Amniotic stem cell (primary cell): Measurements from ENCODE around the gene MATN1.

Experiments used
- DNase-seq: peaks from one replicate; lab custom pipeline; 2025; lab: John Stamatoyannopoulos, UW

The MATN1 gene

DNA sequence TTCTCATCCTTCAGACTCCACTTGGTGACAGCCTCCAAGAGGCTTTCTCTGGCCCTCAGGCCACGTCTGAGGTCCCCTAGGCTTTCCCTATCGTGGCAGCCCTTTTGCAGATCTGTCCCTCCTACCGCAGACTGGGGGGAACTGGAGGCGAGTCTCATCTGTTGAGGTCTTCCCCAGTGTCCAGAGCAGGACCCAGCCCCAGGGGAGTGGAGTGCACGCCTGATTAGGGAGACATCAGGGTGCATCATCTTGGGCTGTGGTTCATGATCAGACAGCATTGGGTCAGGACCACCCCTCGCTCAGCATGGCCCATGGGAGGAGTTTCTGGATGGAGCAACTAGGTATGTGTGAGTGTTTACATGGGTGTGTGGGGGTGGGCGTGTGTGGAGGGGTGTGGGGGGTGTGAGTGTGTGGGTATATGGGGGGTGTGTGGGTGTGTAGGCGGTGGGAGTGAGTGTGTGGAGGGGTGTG lies 8.5 kb upstream of the MATN1 start:
- no peak for DNase-seq

DNA sequence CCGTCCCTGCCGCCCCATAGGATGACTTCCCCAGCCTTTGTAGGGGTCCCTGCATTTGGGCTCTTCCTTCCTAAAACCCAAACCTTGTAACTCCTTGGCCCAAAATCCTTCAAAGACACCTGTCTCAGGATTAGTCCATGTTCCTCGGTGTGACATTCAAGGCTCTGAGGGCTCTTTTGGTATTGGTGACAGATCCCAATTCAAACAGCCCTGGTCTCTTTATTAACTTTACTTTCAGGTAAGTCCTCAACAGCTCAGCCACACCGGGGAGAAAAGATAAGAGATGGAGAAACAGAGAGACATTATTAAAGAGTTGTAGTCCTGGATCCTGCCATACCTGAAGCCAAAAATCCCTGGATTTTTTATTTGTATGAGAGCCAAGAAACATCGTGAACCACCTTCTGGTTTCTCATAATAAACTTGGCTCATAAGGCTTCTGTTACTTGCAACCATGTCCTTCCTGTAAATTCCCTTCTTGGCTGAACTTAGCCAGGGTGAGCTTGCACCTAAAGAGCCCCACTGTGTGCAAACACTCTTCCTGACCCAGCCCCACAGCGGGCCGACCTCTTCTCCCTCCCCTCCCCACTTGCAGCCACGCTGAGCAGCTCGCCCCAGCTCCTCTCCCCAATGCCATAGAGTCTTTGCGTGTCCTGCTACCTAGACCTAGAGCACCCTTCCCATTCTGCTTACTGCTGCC lies 7.9 kb upstream of the MATN1 start:
- DNase-seq = no peak

DNA sequence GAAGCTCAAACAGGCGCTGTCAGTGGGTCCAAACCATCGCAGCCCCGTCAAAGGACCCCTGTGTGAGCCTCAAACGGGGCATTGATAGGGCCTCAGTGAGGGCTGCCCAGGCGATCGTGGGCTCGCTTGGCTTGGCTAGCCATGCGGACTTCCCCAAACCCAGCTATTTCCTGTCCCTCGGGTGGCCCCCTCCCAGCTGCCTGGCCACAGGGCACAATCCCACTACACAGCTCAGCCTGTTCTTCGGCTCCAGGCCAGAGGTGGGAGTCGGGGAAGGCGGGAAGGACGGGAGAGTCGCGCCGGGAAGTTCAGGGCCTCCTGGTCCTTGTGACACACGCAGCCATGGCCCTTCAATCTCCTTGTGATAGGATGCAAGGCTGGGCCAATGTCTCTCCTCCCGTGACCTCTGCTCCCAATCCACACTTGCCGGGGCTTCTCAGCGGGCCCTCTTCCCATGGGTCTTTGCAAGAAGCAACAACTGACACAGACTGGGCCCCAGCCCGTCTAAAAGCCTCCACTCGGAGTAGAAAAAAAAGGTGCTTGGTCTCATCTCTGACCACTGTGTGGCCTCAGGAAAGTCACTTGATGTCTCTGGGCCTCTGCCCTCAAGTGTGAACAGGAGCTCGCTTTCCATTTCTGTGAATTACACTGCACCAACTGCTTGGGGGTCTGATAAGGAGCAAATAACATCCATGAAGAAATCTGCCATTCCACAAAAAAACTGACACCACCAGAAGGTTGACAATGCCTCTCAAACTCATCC lies 7.1 kb upstream of the MATN1 start:
- no peak for DNase-seq

DNA sequence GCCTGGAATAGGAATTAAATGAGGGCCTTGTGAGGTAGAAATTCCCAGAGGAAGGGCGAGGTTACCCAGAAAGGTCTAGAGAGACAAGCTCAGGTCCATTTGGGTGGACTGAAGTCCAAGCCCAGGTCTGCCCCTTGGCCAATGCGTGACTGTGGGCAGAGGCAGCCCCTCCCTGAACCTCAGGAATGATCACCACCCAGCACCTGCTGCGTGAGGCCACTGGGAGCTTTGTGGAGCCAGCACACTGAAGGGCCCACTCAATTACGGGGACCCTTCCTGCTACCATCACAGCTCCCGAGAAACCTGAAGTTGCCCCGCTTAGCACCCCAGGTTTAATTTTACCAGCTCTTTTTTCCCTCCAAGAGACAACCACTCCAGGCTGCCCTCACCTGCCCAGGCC lies 6.5 kb upstream of the MATN1 start:
- no peak for DNase-seq

DNA sequence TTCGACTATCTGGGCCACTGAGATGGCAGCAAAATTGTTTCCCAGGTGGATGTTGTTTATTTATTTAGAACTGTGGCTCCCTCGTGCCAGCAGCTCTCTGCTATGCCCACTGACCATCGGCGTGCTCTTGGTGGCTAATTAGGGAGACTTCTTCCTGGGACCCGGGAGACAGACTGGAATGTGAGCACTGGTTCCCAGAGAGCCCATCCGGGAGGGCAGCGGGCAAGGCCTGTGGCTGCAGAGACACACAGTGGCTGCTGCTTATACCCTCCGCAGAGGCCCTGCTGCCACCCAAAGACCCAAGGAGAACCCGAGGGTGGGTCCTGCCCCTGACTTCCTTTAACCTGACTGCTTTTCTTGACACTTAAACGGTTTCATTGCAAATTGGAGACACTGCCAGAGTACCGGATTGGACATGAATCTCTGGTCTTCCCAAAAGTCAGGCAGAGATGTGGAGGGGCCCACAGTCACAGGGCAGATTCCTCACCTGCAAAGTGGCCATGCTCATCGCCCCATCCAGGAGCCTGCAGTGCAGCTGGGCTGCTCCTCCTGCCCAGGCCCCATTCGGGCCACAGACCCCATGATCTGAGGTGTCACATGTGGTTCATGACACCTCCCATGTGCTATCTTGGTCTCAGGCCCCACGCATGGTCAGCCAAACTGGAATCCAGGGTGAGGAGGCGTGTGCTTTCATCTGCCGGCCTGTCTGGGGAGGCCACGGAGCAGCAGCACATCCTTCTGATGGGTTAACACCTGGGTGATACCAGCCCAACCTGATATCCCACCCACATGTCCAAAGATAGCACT lies 5.7 kb upstream of the MATN1 start:
- no peak for DNase-seq

DNA sequence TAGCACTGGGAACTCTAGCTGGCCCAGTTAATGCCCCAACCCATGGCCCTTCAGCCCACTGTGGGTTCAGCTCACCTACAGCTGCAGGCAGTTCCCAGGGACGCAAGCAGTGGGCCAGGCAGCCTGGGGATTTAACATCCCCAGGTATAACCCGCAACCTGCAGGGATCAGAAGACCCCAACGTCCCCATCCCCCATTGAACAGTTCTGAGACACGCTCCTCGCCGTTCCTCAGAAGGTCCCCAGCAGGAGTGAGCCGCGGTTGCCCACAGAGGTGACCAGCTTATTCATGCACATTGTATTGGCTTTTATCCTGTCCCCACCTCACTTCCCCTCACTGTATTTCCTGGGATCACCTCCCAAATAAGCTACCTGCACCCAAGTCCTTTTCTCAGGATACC lies 5.0 kb upstream of the MATN1 start:
- DNase-seq = no peak

DNA sequence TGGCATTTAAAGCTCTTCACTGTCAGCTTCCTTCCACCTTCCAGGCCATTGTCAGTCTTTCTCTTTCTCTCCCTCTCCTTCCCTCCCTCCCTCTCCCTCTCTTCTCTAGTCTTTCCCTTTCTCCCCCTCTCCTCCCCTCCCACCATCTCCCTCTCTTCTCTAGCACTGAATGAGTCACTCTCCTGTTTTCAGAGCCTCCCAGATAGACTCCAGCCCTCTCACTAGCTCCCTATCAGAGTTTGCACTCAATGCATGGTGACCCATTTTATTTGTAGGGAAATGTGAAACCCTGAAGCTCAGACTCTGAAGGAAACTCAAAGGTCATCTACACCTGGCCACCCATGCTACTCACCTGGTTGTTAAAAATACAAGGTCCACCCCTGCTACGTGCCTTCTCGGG lies 4.4 kb upstream of the MATN1 start:
- no peak for DNase-seq

DNA sequence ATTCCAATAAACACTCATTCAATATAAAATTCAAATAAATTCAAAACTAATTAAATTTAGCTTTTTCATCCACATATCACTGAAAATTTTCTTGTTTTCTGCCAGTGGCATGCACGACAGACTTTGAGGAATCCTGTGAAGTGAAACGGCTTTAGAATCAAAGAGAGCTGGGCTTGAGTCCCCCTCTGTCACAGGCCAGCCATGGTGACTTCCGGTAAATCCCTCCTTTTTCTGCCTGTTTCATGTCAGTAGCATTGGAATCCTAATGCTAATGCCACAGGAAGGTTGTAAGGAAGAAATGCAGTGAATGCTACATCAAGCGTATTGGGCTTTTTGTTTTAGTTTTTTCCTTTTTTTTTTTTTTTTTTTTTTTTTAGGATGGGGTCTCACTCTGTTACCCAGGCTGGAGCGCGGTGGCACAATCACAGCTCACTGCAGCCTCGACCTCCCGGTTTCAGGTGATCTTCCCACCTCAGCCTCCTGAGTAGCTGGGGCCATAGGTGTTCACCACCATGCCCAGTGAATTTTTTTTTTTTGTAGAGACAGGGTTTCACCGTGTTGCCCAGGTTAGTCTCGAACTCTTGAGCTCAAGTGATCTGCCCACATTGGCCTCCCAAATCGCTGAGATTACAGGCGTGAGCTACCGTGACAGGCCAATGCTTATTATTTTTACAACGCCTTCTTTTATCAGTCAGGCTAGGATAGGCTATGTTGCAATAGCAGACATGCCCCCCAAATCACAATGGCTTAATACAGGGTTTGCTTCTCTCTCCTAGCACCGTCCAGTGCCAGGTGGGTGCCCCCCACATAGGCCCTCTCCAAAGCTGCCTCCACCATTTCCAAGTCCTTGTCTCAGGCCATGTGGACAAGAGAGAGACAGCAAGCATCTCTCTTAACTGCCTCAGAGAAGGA lies 3.6 kb upstream of the MATN1 start:
- no peak for DNase-seq

DNA sequence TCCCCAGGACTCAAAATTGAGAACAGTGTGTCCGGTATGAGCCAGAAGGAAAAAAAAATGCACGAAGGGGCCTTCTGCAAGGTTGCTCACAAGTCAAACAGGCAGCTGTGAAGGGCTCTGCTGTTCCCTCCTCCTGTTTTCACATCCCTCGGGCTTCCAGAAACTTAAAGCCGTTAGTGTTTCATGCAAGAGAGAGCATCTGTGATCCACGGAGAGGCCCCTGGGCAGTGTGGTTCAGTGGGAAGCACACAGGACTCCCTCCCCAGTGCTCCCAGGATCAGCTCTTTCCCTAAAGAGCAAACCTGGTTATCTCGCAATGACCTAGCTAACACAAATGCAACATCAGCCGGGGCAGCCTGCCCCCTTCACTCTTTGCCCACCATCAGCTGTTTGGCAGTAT lies 2.9 kb upstream of the MATN1 start:
- DNase-seq = no peak

DNA sequence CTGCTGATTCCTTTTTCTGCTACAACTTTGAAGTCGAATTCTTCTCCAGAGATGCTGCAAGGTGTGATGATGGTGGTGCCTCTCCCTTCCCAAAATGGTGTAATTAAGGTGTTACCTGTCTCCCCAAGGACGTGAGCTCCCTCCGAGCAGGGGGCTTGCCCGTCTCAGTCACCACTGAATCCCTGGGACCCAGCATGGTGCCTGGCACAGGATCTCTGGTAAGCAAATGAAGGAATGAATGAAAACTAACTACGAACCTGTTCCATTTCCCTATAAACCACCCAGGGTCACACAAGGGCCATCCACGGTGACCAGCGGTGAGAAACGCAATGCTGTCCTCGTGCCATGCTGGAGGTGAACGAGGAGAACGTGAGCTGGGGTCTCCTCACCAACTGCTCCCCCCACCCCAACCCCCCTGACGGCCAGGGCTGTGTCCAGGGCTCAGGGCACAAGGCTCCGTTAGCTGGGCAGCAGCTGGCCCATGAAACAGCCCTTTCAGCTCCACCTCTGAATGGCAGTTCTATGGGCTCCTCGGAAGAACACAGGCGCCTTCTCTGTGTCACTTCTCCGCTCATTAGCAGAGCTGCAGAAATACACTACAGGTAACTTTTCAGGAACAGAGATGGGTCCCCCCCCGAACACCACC lies 2.2 kb upstream of the MATN1 start:
- DNase-seq = no peak

DNA sequence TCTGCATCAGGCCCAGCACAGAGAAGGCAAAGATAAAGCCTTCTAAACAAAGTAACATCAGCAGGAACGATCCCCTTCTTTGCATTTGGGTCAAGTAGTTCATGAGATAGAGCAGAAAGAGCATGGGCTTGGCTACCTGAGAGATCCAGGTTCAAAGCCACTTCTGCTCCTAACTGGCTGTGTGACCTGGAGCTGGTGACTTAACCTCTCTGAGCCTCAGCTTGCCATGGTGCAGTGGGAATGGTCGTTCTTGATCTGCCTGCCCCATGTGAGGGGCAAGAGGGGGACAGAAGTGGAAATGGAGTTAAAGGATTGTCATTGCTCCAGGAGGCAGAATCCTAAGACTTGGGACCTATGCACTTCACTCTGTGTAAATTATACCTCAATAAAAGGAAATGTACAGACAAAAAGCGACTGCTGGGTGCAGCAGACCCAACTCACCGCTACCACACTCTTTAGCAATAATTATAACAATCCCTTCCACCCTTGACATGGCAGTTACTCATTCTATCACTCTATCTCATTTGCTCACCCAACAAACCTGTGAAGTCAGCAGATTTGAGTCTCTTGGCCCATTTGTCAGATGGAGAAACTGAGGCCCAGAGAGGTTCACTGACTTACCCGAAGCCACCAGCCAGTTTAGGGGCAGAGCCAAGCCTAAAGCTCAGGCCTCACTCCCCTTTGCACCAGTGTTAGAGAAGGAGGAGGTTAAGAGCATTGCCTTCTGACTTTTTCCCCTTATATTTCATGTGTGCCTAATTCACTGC lies 1.5 kb upstream of the MATN1 start:
- no peak for DNase-seq

DNA sequence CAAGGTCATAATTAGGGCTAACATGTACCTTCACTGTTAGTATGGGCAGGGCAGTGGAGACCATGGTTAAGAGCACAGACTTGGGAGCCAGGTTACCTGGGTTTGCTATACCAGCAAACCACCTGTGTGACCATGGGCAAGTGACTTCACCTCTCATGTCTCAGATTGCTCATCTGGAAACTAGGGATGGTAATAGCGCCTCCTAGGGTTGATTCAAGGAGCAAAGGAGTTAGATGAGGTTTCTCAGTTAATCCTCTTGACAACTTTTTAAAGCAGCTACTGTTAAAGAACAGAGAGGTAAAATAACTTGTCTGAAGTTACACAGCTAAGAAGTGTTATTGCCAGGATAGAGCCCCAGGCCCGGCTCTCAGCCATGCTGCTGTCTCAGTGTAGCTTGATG lies 790 bp upstream of the MATN1 start:
- DNase-seq = no peak

DNA sequence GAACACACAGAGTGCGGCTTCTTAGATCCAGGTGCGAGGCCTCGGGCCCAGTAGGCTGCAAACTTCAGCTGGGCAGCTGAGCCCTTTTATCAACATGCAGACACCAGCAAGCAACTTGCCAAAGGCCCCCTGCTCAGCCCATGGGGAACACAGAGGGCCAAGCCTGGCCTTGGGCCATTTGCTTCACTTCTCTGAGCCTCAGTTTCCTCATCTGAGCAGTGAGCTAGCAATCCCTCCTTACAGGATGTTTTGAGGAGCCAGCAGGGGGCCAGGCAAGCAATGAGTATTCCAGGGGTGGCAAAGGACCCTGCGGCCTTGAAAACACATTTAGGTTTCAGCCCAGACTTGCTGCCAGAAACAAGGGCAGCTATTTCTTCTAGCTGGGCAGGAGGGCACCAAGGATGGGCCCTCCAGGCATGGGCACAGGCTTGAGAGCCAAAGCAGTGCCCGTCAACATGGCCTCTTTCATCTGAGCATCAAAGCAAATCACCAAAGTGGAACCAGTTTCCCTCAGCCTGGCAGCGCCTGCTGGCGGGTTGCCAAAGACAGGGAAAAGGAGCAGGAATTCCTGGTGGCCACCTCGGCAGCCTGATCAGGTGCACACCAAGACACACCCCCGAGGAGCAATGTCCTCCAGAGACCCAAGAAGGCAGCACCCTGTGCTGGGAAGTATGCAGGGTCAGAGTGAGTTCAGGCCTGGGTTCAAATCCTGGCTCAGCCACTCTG lies 1.4 kb downstream of the MATN1 start:
- no peak for DNase-seq

DNA sequence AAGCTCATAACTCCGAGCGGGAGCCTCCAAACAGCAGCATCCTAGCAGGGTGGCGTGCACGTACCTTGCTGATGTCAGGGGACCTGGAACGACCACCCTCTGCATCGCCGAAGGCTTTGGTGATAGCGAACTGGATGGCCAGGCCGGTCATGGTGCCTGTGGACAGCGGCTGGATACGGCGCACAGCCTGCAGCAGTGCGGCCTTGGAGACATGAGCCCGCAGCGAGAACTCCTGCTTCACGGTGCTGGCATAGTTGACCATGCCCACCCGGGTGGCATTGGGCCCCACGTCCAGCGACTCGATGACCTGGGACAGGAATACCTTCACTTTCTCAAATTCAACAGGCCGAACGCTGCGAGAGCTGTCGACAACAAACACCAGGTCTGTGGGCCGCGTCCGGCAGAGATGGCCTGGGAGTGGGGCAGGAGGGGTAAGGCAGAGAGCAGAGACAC lies 2.0 kb downstream of the MATN1 start:
- no peak for DNase-seq

DNA sequence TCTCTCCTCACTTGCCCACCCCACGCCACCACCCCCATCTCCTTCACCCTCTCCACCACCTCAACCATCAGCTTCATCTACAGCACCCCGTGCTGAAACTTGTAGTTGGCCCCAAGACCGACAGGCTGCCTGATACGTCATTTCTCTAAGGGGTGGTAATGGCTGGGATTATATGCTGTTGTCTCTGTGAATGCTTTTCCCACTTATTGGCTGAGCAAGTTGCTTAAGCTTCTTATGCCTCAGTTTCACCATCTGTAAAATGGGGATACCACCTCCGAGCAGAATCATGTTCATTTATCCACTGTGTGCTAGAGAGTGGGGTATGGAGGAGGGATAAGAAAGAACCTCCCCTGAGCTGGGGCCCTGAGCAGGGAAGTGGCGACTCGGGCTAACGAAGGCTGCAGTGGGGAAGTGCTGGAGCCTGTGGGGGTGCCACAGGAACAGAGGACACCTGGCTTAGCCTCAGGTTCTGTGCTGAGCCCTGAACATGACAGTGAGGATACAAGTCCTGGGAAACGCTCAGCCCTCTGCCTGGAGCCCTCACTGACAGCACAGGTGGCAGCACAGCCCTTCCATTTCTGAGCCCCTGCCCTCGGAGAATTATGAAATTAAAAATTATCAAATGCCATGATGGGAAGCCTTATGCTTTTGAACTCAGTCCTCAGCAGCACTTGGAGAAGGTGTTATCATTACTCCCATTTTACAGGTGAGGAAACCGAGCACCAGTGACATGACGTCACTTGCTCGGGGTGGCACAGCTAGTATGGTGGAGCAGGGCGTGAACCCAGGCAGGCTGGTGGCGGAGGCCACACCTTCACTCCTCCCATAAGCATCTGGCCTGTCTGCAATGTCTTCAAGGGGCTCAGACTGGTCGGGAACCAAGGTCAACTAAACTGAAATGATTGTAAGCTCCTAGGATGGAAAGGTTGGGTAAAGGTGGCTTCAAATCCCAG lies 2.8 kb downstream of the MATN1 start:
- no peak for DNase-seq

DNA sequence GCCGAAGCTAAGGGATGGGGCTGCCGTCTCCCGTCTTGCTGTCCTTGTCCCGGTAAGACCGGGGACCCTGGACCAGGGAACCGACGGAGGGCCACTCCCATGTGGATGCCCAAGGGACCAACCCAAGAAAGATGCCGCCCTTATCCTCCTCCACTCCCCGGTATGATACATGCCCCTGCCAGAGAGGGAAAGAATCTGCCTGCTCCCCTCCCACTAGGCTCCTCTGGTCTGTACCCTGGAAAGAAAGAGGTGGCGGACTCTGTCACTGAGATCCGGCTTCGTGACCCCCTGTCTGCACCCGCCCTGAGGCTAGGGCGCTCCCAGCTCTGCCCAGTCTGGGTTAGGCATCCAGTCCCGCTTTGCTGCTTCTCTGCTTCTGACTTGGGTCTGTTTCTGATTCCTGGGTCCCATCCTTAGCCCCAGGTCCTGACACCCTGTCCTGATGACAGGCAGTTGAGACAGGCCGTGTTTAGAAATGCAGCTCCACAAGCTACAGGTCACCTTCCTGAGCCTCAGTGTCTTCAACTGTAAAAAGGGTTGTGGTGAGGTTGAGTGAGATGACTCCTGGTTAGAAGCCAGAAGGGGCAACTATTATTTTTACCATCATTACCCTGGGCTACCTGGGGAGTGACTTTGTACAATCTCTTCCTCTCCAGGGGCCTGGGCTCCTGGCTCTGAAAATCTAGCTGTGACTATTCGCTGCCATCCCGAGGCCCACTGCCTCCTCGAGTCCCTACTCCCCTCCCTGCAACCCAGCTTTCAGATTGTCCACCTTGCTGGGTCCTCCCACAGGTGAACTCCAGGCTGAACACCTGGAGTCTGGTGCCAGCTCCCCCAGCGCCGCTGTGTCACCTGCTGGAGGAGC lies 3.7 kb downstream of the MATN1 start:
- no peak for DNase-seq

DNA sequence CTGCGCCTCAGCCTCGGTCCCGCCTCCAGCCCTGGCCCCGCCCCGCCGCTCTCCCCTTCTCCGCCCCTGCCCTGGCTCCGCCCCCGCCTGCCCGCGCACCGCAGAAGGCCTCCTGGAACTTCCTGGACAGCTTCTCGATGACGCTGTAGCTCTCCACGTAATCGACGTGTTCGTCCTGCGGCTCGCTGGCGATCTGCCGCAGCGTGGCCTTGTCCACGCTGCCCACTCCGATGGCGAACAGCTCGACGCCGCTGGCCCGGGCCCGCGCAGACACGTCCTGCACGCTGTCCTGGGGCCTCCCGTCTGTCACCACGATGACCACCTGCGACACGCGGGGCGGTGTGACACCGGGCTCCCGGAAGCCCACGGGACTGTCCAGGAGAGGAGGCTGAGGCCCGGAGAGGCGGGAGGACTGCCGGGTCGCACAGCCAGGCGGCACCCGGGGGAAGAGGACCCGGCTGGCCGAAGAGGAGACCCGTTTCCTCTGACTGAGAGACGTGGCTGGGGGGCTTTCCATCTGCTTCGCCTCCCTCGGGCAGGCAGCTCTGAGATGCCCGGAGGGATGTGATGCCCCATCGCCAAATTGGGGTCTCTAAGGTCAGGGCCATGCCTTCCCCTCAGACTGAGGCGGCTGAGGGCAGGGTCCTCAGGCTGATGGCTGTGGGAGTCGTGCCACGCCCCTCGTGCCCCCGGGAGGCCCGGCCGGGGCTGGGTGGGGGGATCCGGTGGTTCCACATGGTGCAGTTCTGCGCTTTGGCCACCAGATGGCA lies 4.6 kb downstream of the MATN1 start:
- DNase-seq = peak; percentile 100
